ENCODE measurements around the gene ADAMTS2. TPM values are rescaled to one million over a fixed set of nuclear protein-coding genes. Genes with fewer than 3 reads are reported as not detected.

The ADAMTS2 gene
- total and polyA plus RNA-seq, 2 experiments from 2014 or later = 1.6 to 8.1 TPM

- no peaks in the 10 kb centered on the region for H3F3A ChIP-seq (replicated peaks; ENCODE audit: low read depth)
- H3K36me3 ChIP-seq (ENCODE audit: insufficient read depth) = no peaks in the 10 kb centered on the region
- no peaks in the 10 kb centered on the region for H3K27me3 ChIP-seq (ENCODE audit: insufficient read depth)
- no peaks in the 10 kb centered on the region for H3K4me1 Mint-ChIP-seq
- no peaks in the 10 kb centered on the region for H4K20me1 ChIP-seq (replicated peaks; ENCODE audit: insufficient read depth)
- no peak overlapping the region for H2AFZ ChIP-seq
- no peaks in the 10 kb centered on the region for H3K9me2 ChIP-seq (ENCODE audit: insufficient read depth)
- DNase-seq (ENCODE audit: low spot score) (no peak), ATAC-seq (no peak)
- TF ChIP-seq NANOG (IDR thresholded peaks at IDR 0.05; ENCODE audit: borderline replicate concordance) (no peak), CREB1 (CRISPR knock-in tag; IDR thresholded peaks at IDR 0.05; ENCODE audit: low read depth) (no peak), CTCF (conservative IDR thresholded peaks at IDR 0.05; ENCODE audit: low read depth in 2 of 2) (no peak), EZH2phosphoT487 (IDR thresholded peaks at IDR 0.05; ENCODE audit: unreplicated experiment) (no peak), ETS1 (IDR thresholded peaks at IDR 0.05) (no peak), REST (IDR thresholded peaks at IDR 0.05; ENCODE audit: unreplicated experiment) (no peak), ZNF462 (CRISPR knock-in tag; IDR thresholded peaks at IDR 0.05) (no peak), ZNF331 (CRISPR knock-in tag; IDR thresholded peaks at IDR 0.05; ENCODE audit: low read depth) (no peak)
- H3K36me3 Mint-ChIP-seq (ENCODE audit: low read depth) = peaks cover 21% of the 10 kb centered on the region
- H3K4me3 Mint-ChIP-seq = no peak overlapping the region
- no peak overlapping the region for H3K4me3 ChIP-seq
- no peak overlapping the region for H3K27ac ChIP-seq (ENCODE audit: low read depth)
- no peaks in the 10 kb centered on the region for H3K79me2 ChIP-seq (replicated peaks; ENCODE audit: insufficient read depth)
- no peak overlapping the region for H3K27ac Mint-ChIP-seq
- H3K4me1 ChIP-seq (ENCODE audit: insufficient read depth) = no peaks in the 10 kb centered on the region
- H3K9me3 Mint-ChIP-seq = peaks cover 70% of the 10 kb centered on the region
- peaks cover 7% of the 10 kb centered on the region for H3K27me3 Mint-ChIP-seq (ENCODE audit: insufficient read depth, low read depth, poor library complexity)
- H3K4me2 ChIP-seq = no peak overlapping the region
Measured at GRCh38 chr5:179129607-179130071, 215.6 kb downstream of the ADAMTS2 start.

Measured in GM23338 (cell line).